H1 (cell line): Measurements from ENCODE around the gene VPS72. TPM values are rescaled to one million over a fixed set of nuclear protein-coding genes. Genes with fewer than 3 reads are reported as not detected.

Source experiments
- CTCF ChIA-PET: fragments of 300-600 bp; sonication (Branson Sonifier 250); formaldehyde crosslinking; loops from one replicate; lab custom pipeline; 2021; ENCODE audit not compliant: partially characterized antibody; lab: Charles Lee
- POLR2A ChIA-PET: fragments of 300-600 bp; sonication (Branson Sonifier 250); formaldehyde crosslinking; loops from one replicate; lab custom pipeline; 2021; ENCODE audit warnings: inconsistent platforms; ENCODE audit not compliant: partially characterized antibody; lab: Charles Lee
- DNase-seq, 2 experiments: peaks; one replicate each; pipeline versions ENCODE4 v3.0.0 to v3.0.0-alpha.2; 2010 to 2022; ENCODE audit warnings: low spot score in 2 of 2, low read depth in 1 of 2, mixed read lengths in 1 of 2
- FAIRE-seq: peaks from 2 replicates; lab custom pipeline; 2011; peaks lifted over from hg19 to GRCh38; lab: Jason Lieb, UNC
- H2AFZ ChIP-seq: 2 replicates; pipeline ENCODE4 v1.8.1; 2012; ENCODE audit warnings: low read length, inconsistent platforms
- H2AK5ac ChIP-seq: 2 replicates; pipeline ENCODE4 v1.6.1; 2013; ENCODE audit warnings: low read depth, low read length
- H2BK120ac ChIP-seq: replicated peaks from 2 replicates; pipeline ENCODE3; 2013; ENCODE audit warnings: low read depth, low read length, inconsistent platforms
- H2BK12ac ChIP-seq: 2 replicates; pipeline ENCODE4 v1.6.1; 2013; ENCODE audit warnings: low read depth, low read length
- H2BK15ac ChIP-seq: 2 replicates; pipeline ENCODE4 v1.6.1; 2013; ENCODE audit warnings: low read length
- H2BK20ac ChIP-seq: 2 replicates; pipeline ENCODE4 v1.6.1; 2013; ENCODE audit warnings: low read length
- H2BK5ac ChIP-seq: 2 replicates; pipeline ENCODE4 v1.6.1; 2013; ENCODE audit warnings: low read depth, low read length
- H3K14ac ChIP-seq: 2 replicates; pipeline ENCODE4 v1.6.1; 2013; ENCODE audit warnings: inconsistent platforms; ENCODE audit not compliant: insufficient read length
- H3K18ac ChIP-seq: 2 replicates; pipeline ENCODE4 v1.6.1; 2013; ENCODE audit warnings: low read length; ENCODE audit errors: extremely low read depth
- H3K23ac ChIP-seq: 2 replicates; pipeline ENCODE4 v1.6.1; 2013; ENCODE audit warnings: inconsistent platforms; ENCODE audit not compliant: insufficient read length
- H3K23me2 ChIP-seq: 2 replicates; pipeline ENCODE4 v1.6.1; 2013; ENCODE audit warnings: low read depth, low read length
- H3K27ac ChIP-seq: 2 replicates; pipeline ENCODE4 v1.6.1; 2011; ENCODE audit warnings: low read depth, low read length, inconsistent platforms
- H3K27me3 ChIP-seq, 4 experiments: replicated peaks in 1 of 4; 1 replicate in 1 of 4; 2 replicates in 3 of 4; pipeline versions ENCODE4 v1.6.1 to v1.8.1; 2011 to 2013; ENCODE audit warnings: low read length in 3 of 4, mild to moderate bottlenecking in 3 of 4, inconsistent platforms in 2 of 4, mixed read lengths in 2 of 4, moderate library complexity in 1 of 4; ENCODE audit not compliant: control insufficient read depth in 3 of 4, insufficient read depth in 3 of 4; ENCODE audit errors: extremely low read depth in 1 of 4
- H3K36me3 ChIP-seq, 4 experiments: 2 replicates each; pipeline versions ENCODE4 v1.6.1 to v1.8.1; 2011 to 2013; ENCODE audit warnings: mild to moderate bottlenecking in 4 of 4, low read length in 3 of 4, moderate library complexity in 2 of 4, control low read depth in 1 of 4, inconsistent platforms in 1 of 4; ENCODE audit not compliant: insufficient read depth in 4 of 4, control insufficient read depth in 2 of 4
- H3K4ac ChIP-seq: replicated peaks from 2 replicates; pipeline ENCODE3; 2013; ENCODE audit warnings: low read length, low read depth, mixed read lengths, inconsistent platforms; ENCODE audit not compliant: insufficient read length
- H3K4me1 ChIP-seq, 4 experiments: replicated peaks in 1 of 4; 1 replicate in 1 of 4; 2 replicates in 3 of 4; pipeline versions ENCODE4 v1.6.1 to v1.8.1; 2011 to 2013; ENCODE audit warnings: low read length in 3 of 4, inconsistent platforms in 2 of 4, mixed read lengths in 1 of 4; ENCODE audit not compliant: insufficient read depth in 4 of 4, control insufficient read depth in 3 of 4
- H3K4me2 ChIP-seq, 2 experiments: 2 replicates each; pipeline versions ENCODE4 v1.6.1 to v1.8.1; 2011 to 2013; ENCODE audit warnings: low read depth in 2 of 2, low read length in 2 of 2, control low read depth in 1 of 2, inconsistent platforms in 1 of 2, mild to moderate bottlenecking in 1 of 2; ENCODE audit not compliant: insufficient read depth in 1 of 2
- H3K4me3 ChIP-seq, 4 experiments: fragments of 200-600, 300-600 bp in 1 of 4; sonication (generic), shearing (Covaris generic), sonication (Bioruptor Twin) in 1 of 4; 2 replicates each; pipeline versions ENCODE4 v1.5.1 to v1.8.1; 2011 to 2016; ENCODE audit warnings: low read length in 4 of 4, low read depth in 3 of 4, control low read depth in 2 of 4, inconsistent platforms in 2 of 4, mild to moderate bottlenecking in 2 of 4, mixed read lengths in 1 of 4, moderate library complexity in 1 of 4; ENCODE audit not compliant: insufficient read depth in 2 of 4; ENCODE audit errors: extremely low read depth in 1 of 4
- H3K56ac ChIP-seq: replicated peaks from 2 replicates; pipeline ENCODE3; 2013; ENCODE audit warnings: low read depth, mild to moderate bottlenecking, mixed read lengths, low read length, inconsistent platforms; ENCODE audit not compliant: insufficient read length
- H3K79me1 ChIP-seq: 2 replicates; pipeline ENCODE4 v1.6.1; 2013; ENCODE audit warnings: low read depth, low read length, control low read depth
- H3K79me2 ChIP-seq, 2 experiments: 2 replicates each; pipeline versions ENCODE4 v1.6.1 to v1.8.1; 2012 to 2013; ENCODE audit warnings: low read length in 2 of 2, mild to moderate bottlenecking in 2 of 2, inconsistent platforms in 1 of 2; ENCODE audit not compliant: insufficient read depth in 2 of 2, control insufficient read depth in 1 of 2
- H3K9ac ChIP-seq, 4 experiments: replicated peaks in 1 of 4; 1 replicate in 1 of 4; 2 replicates in 3 of 4; pipeline versions ENCODE4 v1.6.1 to v1.8.1; 2011 to 2013; ENCODE audit warnings: low read depth in 3 of 4, low read length in 3 of 4, control low read depth in 2 of 4, mild to moderate bottlenecking in 2 of 4, moderate library complexity in 2 of 4, inconsistent platforms in 1 of 4; ENCODE audit errors: extremely low read depth in 1 of 4
- H3K9me3 ChIP-seq, 2 experiments: 2 replicates each; pipeline versions ENCODE4 v1.6.1 to v1.8.1; 2012 to 2013; ENCODE audit warnings: mild to moderate bottlenecking in 2 of 2, moderate library complexity in 2 of 2, control low read depth in 1 of 2, inconsistent platforms in 1 of 2, low read depth in 1 of 2, low read length in 1 of 2, mixed read lengths in 1 of 2; ENCODE audit not compliant: insufficient read depth in 2 of 2
- H4K20me1 ChIP-seq, 2 experiments: replicated peaks in 1 of 2; 2 replicates each; pipeline versions ENCODE3 to v1.8.1; 2011 to 2013; ENCODE audit warnings: inconsistent platforms in 2 of 2, low read length in 2 of 2, mild to moderate bottlenecking in 1 of 2; ENCODE audit not compliant: insufficient read depth in 2 of 2, control insufficient read depth in 1 of 2
- H4K5ac ChIP-seq: 2 replicates; pipeline ENCODE4 v1.6.1; 2013; ENCODE audit warnings: low read length, low read depth, mixed read lengths, inconsistent platforms; ENCODE audit not compliant: insufficient read length
- H4K8ac ChIP-seq: 2 replicates; pipeline ENCODE4 v1.8.0; 2013; ENCODE audit warnings: mild to moderate bottlenecking, moderate library complexity, low read length, inconsistent platforms; ENCODE audit not compliant: insufficient read depth; ENCODE audit errors: extremely low read depth
- H4K91ac ChIP-seq: replicated peaks from 2 replicates; pipeline ENCODE3; 2013; ENCODE audit warnings: low read length, mixed read lengths, inconsistent platforms; ENCODE audit not compliant: insufficient read length
- ASH2L ChIP-seq: fragments of 200-600, 300-600 bp; sonication (generic); IDR thresholded peaks from one replicate; pipeline ENCODE4 v1.7.1; 2017; ENCODE audit warnings: low read length
- BCL11A ChIP-seq, 2 experiments: IDR thresholded peaks; one replicate each; pipeline ENCODE4 v1.6.1; 2011; ENCODE audit warnings: low read depth in 2 of 2, low read length in 2 of 2, mild to moderate bottlenecking in 2 of 2
- CEBPB ChIP-seq: IDR thresholded peaks from 2 replicates; pipeline ENCODE4 v1.6.1; 2012; ENCODE audit warnings: low read depth, low read length
- FOSL1 ChIP-seq: IDR thresholded peaks from 2 replicates; pipeline ENCODE4 v1.6.1; 2011; ENCODE audit warnings: mild to moderate bottlenecking, low read depth, low read length, moderate library complexity; ENCODE audit not compliant: insufficient read depth
- HDAC2 ChIP-seq, 2 experiments: fragments of 300-600 bp in 1 of 2; sonication (generic) in 1 of 2; IDR thresholded peaks; 2 replicates each; pipeline ENCODE4 v1.6.1; 2011 to 2012; ENCODE audit warnings: low read depth in 2 of 2, low read length in 2 of 2, mild to moderate bottlenecking in 2 of 2, moderate library complexity in 2 of 2, borderline replicate concordance in 1 of 2, inconsistent platforms in 1 of 2
- KDM4A ChIP-seq: IDR thresholded peaks from one replicate; pipeline ENCODE4 v1.7.1; 2012; ENCODE audit warnings: low read depth, mild to moderate bottlenecking, moderate library complexity, low read length, inconsistent platforms; ENCODE audit not compliant: severe bottlenecking
- KDM5A ChIP-seq: fragments of 200-600 bp; IDR thresholded peaks from 2 replicates; pipeline ENCODE4 v1.7.1; 2012; ENCODE audit warnings: mild to moderate bottlenecking, low read length, inconsistent platforms, mixed read lengths
- MAX ChIP-seq: IDR thresholded peaks from 2 replicates; pipeline ENCODE4 v1.6.1; 2012; ENCODE audit warnings: inconsistent platforms
- POLR2A ChIP-seq, 2 experiments: IDR thresholded peaks; 1 replicate in 1 of 2; 2 replicates in 1 of 2; pipeline ENCODE4 v1.6.1; 2011; ENCODE audit warnings: low read depth in 2 of 2, low read length in 2 of 2, mild to moderate bottlenecking in 2 of 2; ENCODE audit errors: control extremely low read depth in 1 of 2
- SIN3A ChIP-seq, 2 experiments: IDR thresholded peaks in 1 of 2; conservative IDR thresholded peaks in 1 of 2; 2 replicates each; pipeline ENCODE4 v1.6.1; 2011 to 2012; ENCODE audit warnings: low read length in 2 of 2, improper control_type of control experiment in 1 of 2, low read depth in 1 of 2, mild to moderate bottlenecking in 1 of 2
- SP4 ChIP-seq: IDR thresholded peaks from 2 replicates; pipeline ENCODE4 v1.6.1; 2012; ENCODE audit warnings: low read length, inconsistent platforms
- TBP ChIP-seq: IDR thresholded peaks from 2 replicates; pipeline ENCODE4 v1.6.1; 2011; ENCODE audit warnings: low read depth, low read length, improper control_type of control experiment
- TEAD4 ChIP-seq: IDR thresholded peaks from 2 replicates; pipeline ENCODE4 v1.6.1; 2012; ENCODE audit warnings: low read depth, low read length, inconsistent platforms, mixed read lengths
- YY1 ChIP-seq: IDR thresholded peaks from 2 replicates; pipeline ENCODE4 v1.6.1; 2011; ENCODE audit warnings: low read depth, mild to moderate bottlenecking, low read length
- WGBS, 2 experiments: shearing (Covaris generic) in 1 of 2; methylation state at CpG; one replicate each; pipeline versions ENCODE4 v1.1.6 to v1.1.7; 2013 to 2015; ENCODE audit warnings: low lambda C conversion rate in 2 of 2, mixed read lengths in 2 of 2, inconsistent platforms in 1 of 2, low coverage in 1 of 2, missing lambda C conversion rate in 1 of 2; ENCODE audit not compliant: insufficient replicate concordance in 2 of 2, insufficient coverage in 1 of 2, insufficient read length in 1 of 2; ENCODE audit errors: extremely low coverage in 1 of 2, missing lambda C conversion rate in 1 of 2; 5-methylcytosine and 5-hydroxymethylcytosine counted together
- polyA plus RNA-seq, 7 experiments: library from polyadenylated mRNA; depleted of rRNA in 3 of 7; stranded (reverse) in 5 of 7; unstranded in 2 of 7; fragments of >200 nt in 5 of 7; fragments of 200-250 nt in 2 of 7; gene quantifications; 1 replicate in 5 of 7; 2 replicates in 1 of 7; 4 replicates in 1 of 7; pipeline versions ENCODE4 v1.2.1 to v1.2.3, GENCODE V29; 2011 to 2013; ENCODE audit warnings: missing spikeins in 2 of 7, mixed read lengths in 2 of 7
- total RNA-seq: library from RNA; stranded (reverse); fragmentation: NEBNext Ultra II Directional; extraction: Animal tissue kit (Norgen Biotek cat#: 25700); gene quantifications from 2 replicates; pipeline ENCODE4 v1.2.1, GENCODE V29; 2021

The VPS72 gene
- total and polyA plus RNA-seq, 2 of the 8 experiments (the other 6 are each of a cell fraction or from before 2014, with no cell fraction given), result 86.6 to 121 TPM

- CTCF ChIA-PET, result interaction anchor here (1.0 to 2.7 kb wide), 4 partner anchors 9 to 56 kb away, joined by 3 to 10 read pairs (median 5); partner anchors contain the start of gene TMOD4
- Histone ChIP-seq H3K79me2 (peaks cover 0 to 12% of the 10 kb centered on the region in 2 experiments; a peak in 2 of 4 replicates), H3K4ac (no peak overlapping the region), H2BK120ac (no peak overlapping the region), H3K56ac (peak overlapping the region; percentile 56), H2AFZ (peak overlapping the region; percentile 90; the same call in 1 of the 2 replicates), H3K27me3 (no peaks in the 10 kb centered on the region), H2BK15ac (no peak overlapping the region), H4K91ac (no peak overlapping the region), H4K8ac (0 out of 2 replicates have a peak overlapping the region, but pooled peaks have one; percentile 42), H2AK5ac (no peak overlapping the region; the same call in 1 of the 2 replicates), H4K20me1 (no peaks in the 10 kb centered on the region), H2BK20ac (no peak overlapping the region), H3K79me1 (0 out of 2 replicates have a peak, but pooled peaks cover 3% of the 10 kb centered on the region), H3K23me2 (peaks cover 17% of the 10 kb centered on the region), H2BK12ac (no peak overlapping the region), H3K36me3 (peaks cover 0 to 12% (median 4%) of the 10 kb centered on the region in 4 experiments; a peak in 5 of 8 replicates), H3K4me2 (peak overlapping the region; percentile 86 to 89), H2BK5ac (peak overlapping the region; percentile 73), H3K4me3 (peak overlapping the region; percentile 80 to 99 (median 95)), H3K27ac (peak overlapping the region; percentile 41), H3K4me1 (peaks cover 5 to 10% (median 5%) of the 10 kb centered on the region in 4 experiments), H3K9ac (peak overlapping the region; percentile 78 to 81 (median 80)), H4K5ac (no peak overlapping the region), H3K18ac (no peak overlapping the region), H3K9me3 (no peaks in the 10 kb centered on the region), H3K23ac (no peak overlapping the region), H3K14ac (no peak overlapping the region)
- POLR2A ChIA-PET, result interaction anchor here (0.6 to 2.4 kb wide), 12 partner anchors 9 to 119 kb away, joined by 3 to 13 read pairs (median 4); partner anchors contain the start of genes PSMD4 and TMOD4
- 17% methylated on average over 12 of the region's 15 CpGs; no CpG with 5 or more reads in 1 of the 2 experiments for WGBS, 2 experiments
- FAIRE-seq (no peak), DNase-seq (no peak)
- TF ChIP-seq MAX (no peak), TEAD4 (no peak), KDM5A (no peak), KDM4A (no peak), HDAC2 (IDR thresholded peaks at IDR 0.05; ENCODE audit: borderline replicate concordance in 1 of 2, low read depth in 2 of 2, low read length in 2 of 2) (no peak), TBP (no peak), CEBPB (no peak), YY1 (no peak), SIN3A (conservative IDR thresholded peaks at IDR 0.05 in 1 of 2, IDR thresholded peaks at IDR 0.05 in 1 of 2; ENCODE audit: low read depth in 1 of 2, low read length in 2 of 2) (no peak), ASH2L (no peak), SP4 (no peak), FOSL1 (no peak), POLR2A (IDR thresholded peaks at IDR 0.05; ENCODE audit: control extremely low read depth in 1 of 2, low read depth in 2 of 2, low read length in 2 of 2) (no peak), BCL11A (IDR thresholded peaks at IDR 0.05; ENCODE audit: low read depth in 2 of 2, low read length in 2 of 2) (no peak)
Measured at GRCh38 chr1:151166505-151166956, 23.5 kb downstream of the VPS72 start.
